Mesodermal cell (in vitro differentiated cells): ENCODE data around the gene GOLGA8M.
"Not testable (repeated sequence)": the region's sequence is repeated elsewhere in the genome, so short reads cannot be mapped to it uniquely, and the experiment has no call there.

Experiments
- H3K27ac ChIP-seq: 2 replicates; pipeline ENCODE4 v1.7.0; 2013; ENCODE audit warnings: mild to moderate bottlenecking, low read depth, low read length, moderate library complexity; ENCODE audit not compliant: severe bottlenecking
- H3K36me3 ChIP-seq: 2 replicates; pipeline ENCODE4 v1.7.1; 2013; ENCODE audit warnings: mild to moderate bottlenecking, low read length, moderate library complexity; ENCODE audit not compliant: control insufficient read depth, insufficient read depth
- H3K4me1 ChIP-seq: one replicate; pipeline ENCODE4 v1.7.1; 2013; ENCODE audit warnings: mild to moderate bottlenecking, low read length; ENCODE audit not compliant: insufficient read depth, control insufficient read depth, poor library complexity, severe bottlenecking
- H3K4me3 ChIP-seq: 2 replicates; pipeline ENCODE4 v1.7.0; 2013; ENCODE audit warnings: low read length, control low read depth, mild to moderate bottlenecking; ENCODE audit not compliant: insufficient read depth, poor library complexity, severe bottlenecking; ENCODE audit errors: extremely low read depth
- H3K9me3 ChIP-seq: 2 replicates; pipeline ENCODE4 v1.7.1; 2013; ENCODE audit warnings: mild to moderate bottlenecking, low read length, moderate library complexity; ENCODE audit not compliant: control insufficient read depth
- WGBS, 2 experiments: methylation state at CpG; one replicate each; pipeline ENCODE4 v1.1.5; 2013; ENCODE audit warnings: missing lambda C conversion rate in 2 of 2; ENCODE audit not compliant: insufficient coverage in 2 of 2; 5-methylcytosine and 5-hydroxymethylcytosine counted together

GOLGA8M gene

GRCh38 chr15:28719626-28720025 lies 7.4 kb upstream of the GOLGA8M start:
- not testable (repeated sequence) for H3K9me3 ChIP-seq, H3K4me3 ChIP-seq, H3K27ac ChIP-seq, H3K36me3 ChIP-seq, H3K4me1 ChIP-seq
- 88% methylated on average over 1 of the region's 4 CpGs; no CpG with 5 or more reads in 1 of the 2 experiments for WGBS, 2 experiments

DNA sequence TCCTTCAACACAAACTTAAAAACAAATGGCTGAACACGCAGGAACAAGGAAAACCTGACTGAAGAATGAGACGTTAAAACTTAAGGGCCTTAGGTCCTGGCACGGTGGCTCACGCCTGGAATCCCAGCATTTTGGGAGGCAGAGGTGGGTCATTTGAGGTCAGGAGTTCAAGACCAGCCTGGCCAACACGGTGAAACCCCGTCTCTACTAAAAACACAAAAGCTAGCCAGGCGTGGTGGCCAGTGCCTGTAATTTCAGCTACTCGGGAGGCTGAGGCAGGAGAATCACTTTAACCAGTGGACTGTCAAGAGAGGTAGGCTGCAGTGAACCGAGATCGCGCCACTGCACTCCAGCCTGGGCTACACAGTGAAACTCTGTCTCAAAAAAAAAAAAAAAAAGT lies 6.4 kb upstream of the GOLGA8M start:
- H3K9me3 ChIP-seq, H3K36me3 ChIP-seq, H3K4me3 ChIP-seq, H3K4me1 ChIP-seq, H3K27ac ChIP-seq: not testable (repeated sequence)
- WGBS, 2 experiments = 83 to 95% methylated on average over 2 to 3 of the region's 11 CpGs

DNA sequence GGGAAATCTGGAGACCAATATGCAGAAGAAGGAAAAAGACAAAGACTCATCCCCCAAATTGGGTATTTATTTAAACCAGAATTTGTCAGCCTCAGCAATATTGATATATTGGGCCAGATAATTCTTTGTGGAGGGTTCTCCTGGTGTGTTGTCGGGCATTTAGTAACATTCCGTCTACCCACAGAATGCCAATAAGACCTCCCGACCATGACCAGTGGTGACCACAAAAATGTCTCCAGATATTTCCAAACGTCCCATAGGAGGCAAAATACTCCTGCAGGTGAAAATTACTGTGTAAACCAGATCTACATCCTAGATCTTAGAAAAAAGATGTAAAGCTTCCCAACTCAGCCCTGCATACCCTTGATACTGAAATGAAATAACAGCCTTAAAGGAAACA lies 2.0 kb upstream of the GOLGA8M start:
- not testable (repeated sequence) for H3K9me3 ChIP-seq, H3K4me1 ChIP-seq, H3K27ac ChIP-seq, H3K4me3 ChIP-seq, H3K36me3 ChIP-seq
- WGBS, 2 experiments = no CpG with 5 or more reads among the region's 4 CpGs

- not testable (repeated sequence) for H3K27ac ChIP-seq, H3K4me3 ChIP-seq, H3K36me3 ChIP-seq, H3K4me1 ChIP-seq, H3K9me3 ChIP-seq
- WGBS, 2 experiments = 71 to 73% methylated on average over 4 to 5 of the region's 9 CpGs
Measured at GRCh38 chr15:28703927-28704326, 8.3 kb downstream of the GOLGA8M start.

DNA sequence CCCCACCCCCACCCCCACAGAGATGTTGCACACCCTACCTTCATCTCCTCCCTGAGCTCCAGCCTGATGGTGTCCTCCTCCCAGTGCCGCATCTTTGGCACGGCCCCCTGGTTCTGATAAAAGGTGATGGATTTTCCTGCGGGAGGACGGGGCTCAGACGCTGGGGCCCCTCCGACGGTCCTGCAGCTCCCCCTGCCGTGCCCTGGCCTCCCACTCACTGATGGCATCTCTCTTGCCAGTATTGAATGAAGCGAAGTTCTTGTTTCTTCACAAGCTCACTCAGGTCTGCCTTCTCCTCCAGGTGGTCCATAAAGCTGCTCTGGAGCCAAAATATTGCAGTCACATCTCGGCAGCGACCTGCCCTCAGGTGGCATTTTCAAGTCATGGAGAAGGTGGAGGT lies 9.8 kb downstream of the GOLGA8M start:
- H3K4me1 ChIP-seq, H3K4me3 ChIP-seq, H3K36me3 ChIP-seq, H3K9me3 ChIP-seq, H3K27ac ChIP-seq: not testable (repeated sequence)
- 74% methylated on average over 7 of the region's 11 CpGs; no CpG with 5 or more reads in 1 of the 2 experiments for WGBS, 2 experiments

- H3K9me3 ChIP-seq, H3K36me3 ChIP-seq, H3K27ac ChIP-seq, H3K4me3 ChIP-seq, H3K4me1 ChIP-seq: not testable (repeated sequence)
- 89 to 90% methylated on average over 20 to 25 of the region's 26 CpGs for WGBS, 2 experiments
Measured at GRCh38 chr15:28694006-28694751, 18.0 kb downstream of the GOLGA8M start.

DNA sequence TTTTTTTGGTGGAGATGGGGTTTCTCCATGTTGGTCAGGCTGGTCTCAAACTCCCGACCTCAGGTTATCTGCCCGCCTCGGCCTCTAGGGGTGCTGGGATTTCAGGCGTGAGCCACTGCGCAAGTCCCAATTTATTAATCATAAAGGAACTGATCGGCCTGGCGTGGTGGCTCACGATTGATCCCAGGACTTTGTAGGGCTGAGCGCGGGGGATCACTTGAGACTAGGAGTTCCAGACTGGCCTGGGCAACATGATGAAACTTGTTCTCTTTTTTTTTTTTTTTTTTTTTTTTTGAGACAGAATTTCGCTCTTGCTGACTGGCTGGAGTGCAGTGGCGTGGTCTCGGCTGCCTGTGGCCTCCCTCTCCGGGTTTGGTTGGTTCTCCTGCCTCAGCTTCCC lies 19.2 kb downstream of the GOLGA8M start:
- not testable (repeated sequence) for H3K4me3 ChIP-seq, H3K36me3 ChIP-seq, H3K4me1 ChIP-seq, H3K9me3 ChIP-seq, H3K27ac ChIP-seq
- WGBS, 2 experiments = 96 to 100% methylated on average over 5 to 13 of the region's 14 CpGs

DNA sequence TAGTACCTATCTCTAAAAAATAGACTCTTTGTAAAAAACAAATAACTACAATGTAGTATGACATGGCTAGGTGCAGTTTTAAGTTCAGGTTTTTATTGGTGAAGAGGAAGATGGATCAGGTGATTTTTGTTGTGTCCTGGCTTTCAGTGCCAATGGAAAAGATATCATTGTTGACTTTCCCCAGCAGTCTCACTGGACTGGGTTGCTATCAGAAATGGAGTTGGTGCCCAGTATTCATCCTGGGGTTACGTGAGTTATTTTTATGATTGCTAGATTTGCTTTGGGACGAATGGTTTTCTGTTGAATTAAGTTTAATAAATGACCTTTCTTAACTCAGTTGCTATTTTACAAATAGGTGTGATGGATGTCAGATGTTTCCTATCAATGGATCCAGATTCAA lies 38.7 kb downstream of the GOLGA8M start:
- not testable (repeated sequence) for H3K36me3 ChIP-seq, H3K27ac ChIP-seq, H3K4me3 ChIP-seq, H3K9me3 ChIP-seq, H3K4me1 ChIP-seq
- no CpG with 5 or more reads among the region's 2 CpGs for WGBS, 2 experiments

- not testable (repeated sequence) for H3K9me3 ChIP-seq, H3K4me1 ChIP-seq, H3K4me3 ChIP-seq, H3K36me3 ChIP-seq, H3K27ac ChIP-seq
- no CpG with 5 or more reads among the region's 3 CpGs for WGBS, 2 experiments
Measured at GRCh38 chr15:28672122-28672521, 40.1 kb downstream of the GOLGA8M start.

DNA sequence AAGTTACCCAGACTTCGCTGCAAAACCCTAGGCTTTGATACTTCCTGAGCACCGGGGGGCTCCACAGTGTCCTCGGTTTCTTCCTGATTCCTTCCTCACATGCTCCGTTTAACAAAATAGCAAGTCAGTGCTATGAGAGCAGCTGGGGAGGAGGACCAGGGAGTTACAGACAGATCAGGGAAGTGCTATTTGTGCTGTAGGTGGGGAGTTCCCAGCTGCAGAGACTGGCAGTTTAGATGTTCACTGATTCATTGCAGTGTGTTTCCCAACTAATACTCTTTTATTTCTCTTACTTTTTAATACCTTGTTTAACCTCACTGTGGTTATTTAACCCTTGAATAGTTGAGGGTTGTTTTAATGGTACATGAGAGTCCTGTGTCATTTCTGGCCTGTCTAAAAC lies 45.8 kb downstream of the GOLGA8M start:
- H3K36me3 ChIP-seq, H3K27ac ChIP-seq: not testable (repeated sequence)
- WGBS, 2 experiments = no CpG with 5 or more reads among the region's 4 CpGs

DNA sequence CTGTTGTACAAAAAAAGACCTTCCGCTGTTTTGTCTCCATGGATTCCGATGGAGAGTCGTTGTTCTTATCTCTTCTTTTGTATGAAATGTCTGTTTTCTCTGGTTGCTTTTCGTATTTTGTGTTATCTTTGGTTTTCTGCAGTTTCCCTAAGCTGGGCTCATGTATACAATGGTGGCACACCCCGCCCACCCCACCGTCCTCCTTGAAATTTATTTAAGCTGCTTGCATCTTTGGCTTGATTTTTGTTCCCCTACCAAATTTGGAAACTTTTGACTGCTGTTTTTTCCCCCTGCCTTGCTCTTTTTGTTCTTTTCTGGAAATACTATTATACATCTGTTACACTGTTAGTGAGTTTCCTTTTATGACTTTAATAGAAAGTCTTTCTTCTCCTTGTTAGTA lies 47.6 kb downstream of the GOLGA8M start:
- not testable (repeated sequence) for H3K27ac ChIP-seq, H3K4me1 ChIP-seq, H3K9me3 ChIP-seq, H3K4me3 ChIP-seq, H3K36me3 ChIP-seq
- WGBS, 2 experiments = 100% methylated on average over 2 to 3 of the region's 6 CpGs

More for the DNA sequence above, 45.8 kb downstream of the GOLGA8M start:
- not testable (repeated sequence) for H3K4me1 ChIP-seq, H3K4me3 ChIP-seq, H3K9me3 ChIP-seq
